HepG2 (cell line): ENCODE data around the gene CREBZF. TPM values are rescaled to one million over a fixed set of nuclear protein-coding genes. Genes with fewer than 3 reads are reported as not detected.

Source experiments
- BRD4 ChIP-seq: sonication (generic); formaldehyde crosslinking; IDR thresholded peaks from 2 replicates; pipeline ENCODE4 v1.4.0; 2020; ENCODE audit warnings: missing genetic modification reagents
- IKZF1 ChIP-seq: fragments of 450-650 bp; IDR thresholded peaks from 2 replicates; pipeline ENCODE4 v1.7.1; 2016
- JARID2 ChIP-seq: sonication (generic); formaldehyde crosslinking; IDR thresholded peaks from 2 replicates; pipeline ENCODE4 v1.8.1; 2023; ENCODE audit warnings: missing genetic modification reagents, inconsistent platforms; ENCODE audit not compliant: insufficient replicate concordance
- MAFK ChIP-seq, 2 experiments: IDR thresholded peaks in 1 of 2; conservative IDR thresholded peaks in 1 of 2; 2 replicates each; pipeline ENCODE4 v1.6.1; 2011; ENCODE audit warnings: improper control_type of control experiment in 2 of 2, low read length in 2 of 2
- MIXL1 ChIP-seq: IDR thresholded peaks from 2 replicates; pipeline ENCODE4 v1.6.1; 2016
- NCOA2 ChIP-seq: sonication (generic); formaldehyde crosslinking; IDR thresholded peaks from 2 replicates; pipeline ENCODE4 v1.8.0; 2022; ENCODE audit warnings: inconsistent platforms
- NCOR1 ChIP-seq: fragments of 200-600 bp; sonication (generic); IDR thresholded peaks from 2 replicates; pipeline ENCODE4 v1.7.0; 2017; ENCODE audit warnings: antibody characterized with exemption, low read length, borderline replicate concordance
- RAD21 ChIP-seq: fragments of 450-650 bp; formaldehyde crosslinking; IDR thresholded peaks from 2 replicates; pipeline ENCODE4 v1.5.0; 2020; ENCODE audit warnings: mild to moderate bottlenecking
- RBM22 ChIP-seq: fragments of 200-400 bp; formaldehyde crosslinking; optimal IDR thresholded peaks from 2 replicates; pipeline ENCODE3; 2017; ENCODE audit warnings: mild to moderate bottlenecking, low read length, moderate library complexity
- SYNCRIP ChIP-seq: fragments of 200-400 bp; formaldehyde crosslinking; IDR thresholded peaks from 2 replicates; pipeline ENCODE4 v1.6.1; 2018; ENCODE audit warnings: mild to moderate bottlenecking, low read depth, low read length; ENCODE audit not compliant: insufficient read depth
- TBP ChIP-seq: sonication (generic); formaldehyde crosslinking; IDR thresholded peaks from 2 replicates; pipeline ENCODE4 v1.5.0; 2020; ENCODE audit warnings: missing genetic modification reagents
- TFDP1 ChIP-seq: IDR thresholded peaks from 2 replicates; pipeline ENCODE4 v1.6.1; 2016; ENCODE audit warnings: missing compliant biosample characterization, missing genetic modification reagents, borderline replicate concordance
- TFE3 ChIP-seq: IDR thresholded peaks from 2 replicates; pipeline ENCODE4 v1.6.1; 2016
- TRIM24 ChIP-seq: sonication (generic); formaldehyde crosslinking; IDR thresholded peaks from 2 replicates; pipeline ENCODE4 v1.8.0; 2022; ENCODE audit warnings: mild to moderate bottlenecking, missing genetic modification reagents
- ZFP41 ChIP-seq: sonication (generic); formaldehyde crosslinking; IDR thresholded peaks from 2 replicates; pipeline ENCODE4 v1.4.0; 2020; ENCODE audit warnings: mild to moderate bottlenecking, missing genetic modification reagents, borderline replicate concordance
- ZNF12 ChIP-seq: sonication (generic); formaldehyde crosslinking; IDR thresholded peaks from 2 replicates; pipeline ENCODE4 v1.5.0; 2020; ENCODE audit warnings: missing genetic modification reagents
- ZNF207 ChIP-seq: fragments of 450-650 bp; IDR thresholded peaks from 2 replicates; pipeline ENCODE4 v1.6.1; 2016; ENCODE audit warnings: antibody characterized with exemption, borderline replicate concordance
- ZNF3 ChIP-seq: IDR thresholded peaks from 2 replicates; pipeline ENCODE4 v1.7.0; 2017; ENCODE audit warnings: inconsistent platforms
- ZNF644 ChIP-seq: IDR thresholded peaks from 2 replicates; pipeline ENCODE4 v1.6.1; 2016; ENCODE audit warnings: low read depth
- ZNF770 ChIP-seq: sonication (generic); formaldehyde crosslinking; IDR thresholded peaks from 2 replicates; pipeline ENCODE4 v1.5.0; 2020; ENCODE audit warnings: mild to moderate bottlenecking, missing genetic modification reagents
- ZSCAN9 ChIP-seq: IDR thresholded peaks from 2 replicates; pipeline ENCODE4 v1.6.1; 2016; ENCODE audit warnings: borderline replicate concordance
- polyA plus RNA-seq, 8 experiments: library from polyadenylated mRNA; depleted of rRNA in 3 of 8; stranded (reverse) in 7 of 8; unstranded in 1 of 8; fragments of >200 nt; fragmentation: Illumina TruSeq in 4 of 8; extraction: Trizol in 4 of 8; gene quantifications; 2 replicates each; pipeline versions ENCODE4 v1.2.1 to v1.2.3, GENCODE V29; 2011 to 2016; ENCODE audit warnings: low read depth in 4 of 8, missing spikeins in 1 of 8, mixed read lengths in 1 of 8; ENCODE audit not compliant: insufficient read depth in 1 of 8
- total RNA-seq, 5 experiments: library from RNA; depleted of rRNA; stranded (reverse); fragments of >200 nt; fragmentation: Illumina TruSeq; extraction: Trizol; gene quantifications; 2 replicates each; pipeline ENCODE4 v1.2.3, GENCODE V29; 2016; ENCODE audit warnings: low read depth in 1 of 5

The CREBZF gene
- total and polyA plus RNA-seq, 2 of the 13 experiments (the other 11 are each of a cell fraction or from before 2014, with no cell fraction given): 30.6 to 43.1 TPM

- no peak for TF ChIP-seq ZNF770
- no peak for TF ChIP-seq ZFP41
- TF ChIP-seq JARID2 (CRISPR knock-in tag): no peak
- no peak for TF ChIP-seq ZNF644 (CRISPR knock-in tag)
- 0 out of 2 replicates have a peak, but pooled peaks have one; percentile 38 for TF ChIP-seq MIXL1 (CRISPR knock-in tag)
- TF ChIP-seq ZSCAN9: no peak
- no peak for TF ChIP-seq NCOR1
- TF ChIP-seq RBM22: no peak
- no peak for TF ChIP-seq IKZF1
- no peak for TF ChIP-seq TFE3
- no peak for TF ChIP-seq TRIM24 (CRISPR knock-in tag)
- TF ChIP-seq NCOA2 (CRISPR knock-in tag): no peak
- TF ChIP-seq RAD21: no peak
- peak; percentile 15 to 31; a peak in 1 of 4 replicates for TF ChIP-seq MAFK (conservative IDR thresholded peaks at IDR 0.05 in 1 of 2, IDR thresholded peaks at IDR 0.05 in 1 of 2; ENCODE audit: low read length in 2 of 2)
- no peak for TF ChIP-seq BRD4 (CRISPR knock-in tag)
- no peak for TF ChIP-seq ZNF3 (CRISPR knock-in tag)
- no peak for TF ChIP-seq TBP
- no peak for TF ChIP-seq TFDP1 (CRISPR knock-in tag)
- no peak for TF ChIP-seq ZNF12 (CRISPR knock-in tag)
- TF ChIP-seq ZNF207: no peak
- TF ChIP-seq SYNCRIP: no peak
Measured at GRCh38 chr11:85665733-85666132, 804 bp upstream of the CREBZF start (continued).
